Central memory CD4-positive, alpha-beta T cell (primary cell): ENCODE results near the gene PLXNB1.

ENCODE experiments used
- DNase-seq: peaks from one replicate; pipeline ENCODE4 v3.0.0; 2022

PLXNB1 gene

GRCh38 chr3:48434591-48435222 is 4.8 kb upstream of the PLXNB1 start:
- DNase-seq = no peak

GRCh38 chr3:48433472-48434118 is 3.7 kb upstream of the PLXNB1 start:
- DNase-seq = no peak

- DNase-seq = no peak
Observed at GRCh38 chr3:48432411-48433371, 2.8 kb upstream of the PLXNB1 start.

- DNase-seq = no peak
Observed at GRCh38 chr3:48431224-48432029, 1.5 kb upstream of the PLXNB1 start.

DNA sequence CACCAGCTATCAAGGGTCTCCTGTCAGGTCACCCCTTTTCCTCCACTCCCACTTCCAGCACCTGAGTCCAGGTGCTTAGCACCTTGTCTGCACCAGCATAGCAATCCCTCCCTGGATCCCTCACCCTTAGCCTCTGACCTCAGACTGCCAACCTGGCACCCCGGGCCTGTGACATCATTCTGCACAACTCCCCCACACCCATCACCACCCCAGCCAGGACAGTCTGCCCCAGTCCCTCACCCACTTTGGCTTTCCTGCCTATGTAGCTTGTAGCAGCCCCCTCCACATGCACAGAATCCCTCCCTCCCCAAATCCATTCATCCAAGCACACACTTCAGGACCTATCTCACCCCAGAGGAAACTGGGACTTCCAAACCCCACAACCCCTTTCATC is 819 bp upstream of the PLXNB1 start:
- DNase-seq = no peak

- DNase-seq = peak; percentile 64
Observed at GRCh38 chr3:48429317-48429959, 448 bp downstream of the PLXNB1 start.

DNA sequence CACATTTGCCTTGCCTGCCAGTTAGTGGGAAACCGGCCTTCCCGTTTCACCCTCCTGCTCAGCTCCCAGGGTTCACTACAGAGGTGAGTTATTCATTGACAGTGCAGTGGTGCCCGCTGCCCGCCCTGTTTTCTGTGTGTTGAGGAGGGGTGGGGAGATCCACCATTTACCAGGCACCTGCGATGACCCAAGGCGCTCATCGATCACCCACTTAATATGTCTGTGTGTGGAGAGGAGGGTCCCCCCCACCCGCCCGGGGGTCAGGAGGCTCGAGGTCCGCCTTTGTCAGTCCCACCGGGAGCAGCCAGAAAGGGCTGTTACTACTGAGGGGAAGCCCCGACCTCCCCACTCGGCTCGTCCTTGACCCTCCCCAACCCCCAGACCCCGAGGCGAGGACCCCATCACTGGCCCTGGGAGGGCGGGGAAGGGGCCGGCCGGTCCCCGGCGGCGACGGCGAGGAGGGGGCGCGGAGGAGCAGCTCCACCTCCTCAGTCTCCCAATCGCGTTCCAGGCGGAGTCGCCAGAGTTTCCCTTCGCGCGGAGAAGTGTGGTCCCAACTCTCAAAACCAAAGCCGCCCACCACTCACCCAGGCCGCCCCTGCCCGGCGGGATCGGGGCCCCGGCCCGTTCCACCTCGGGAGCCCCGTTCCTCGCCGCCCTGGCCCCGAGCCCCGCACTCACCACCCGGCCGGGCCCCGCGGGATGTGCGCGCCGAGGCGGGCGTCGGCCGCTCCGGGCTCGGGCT is 1.1 kb downstream of the PLXNB1 start:
- no peak for DNase-seq

GRCh38 chr3:48428088-48428571 is 1.8 kb downstream of the PLXNB1 start:
- DNase-seq = no peak

GRCh38 chr3:48427630-48427962 is 2.3 kb downstream of the PLXNB1 start:
- DNase-seq = no peak

- no peak for DNase-seq
Observed at GRCh38 chr3:48426944-48427629, 2.8 kb downstream of the PLXNB1 start.

DNA sequence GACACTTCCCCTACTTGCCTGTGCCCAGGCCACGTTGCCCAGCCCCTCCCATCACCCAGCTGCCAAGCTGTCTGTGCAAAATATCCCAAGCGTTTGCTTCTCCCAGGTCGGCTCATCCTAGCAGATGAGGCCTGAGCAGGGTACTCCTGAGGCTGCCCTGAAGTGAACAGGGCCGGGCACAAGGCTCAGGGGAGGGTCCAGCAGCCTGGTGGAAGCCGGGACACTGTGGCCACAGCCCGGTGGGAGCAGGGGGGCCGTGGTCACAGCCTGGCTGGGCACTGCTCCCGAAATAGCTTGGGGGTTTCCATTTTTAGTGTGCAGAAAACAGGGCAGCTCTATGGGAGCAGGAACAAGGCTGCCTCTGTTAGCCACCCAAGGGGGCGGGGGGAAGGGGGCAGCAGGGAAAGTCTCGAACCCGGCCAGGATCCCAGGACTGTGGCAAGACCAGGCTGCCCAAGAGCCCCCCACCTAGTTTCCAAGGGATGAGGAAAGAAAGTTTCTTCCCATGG is 3.4 kb downstream of the PLXNB1 start:
- no peak for DNase-seq

- no peak for DNase-seq
Observed at GRCh38 chr3:48425281-48425812, 4.5 kb downstream of the PLXNB1 start.

GRCh38 chr3:48423883-48424695 is 5.8 kb downstream of the PLXNB1 start:
- no peak for DNase-seq

- no peak for DNase-seq
Observed at GRCh38 chr3:48423241-48423882, 6.5 kb downstream of the PLXNB1 start.

GRCh38 chr3:48422681-48423080 is 7.2 kb downstream of the PLXNB1 start:
- no peak for DNase-seq

- no peak for DNase-seq
Observed at GRCh38 chr3:48422272-48422671, 7.6 kb downstream of the PLXNB1 start.

DNA sequence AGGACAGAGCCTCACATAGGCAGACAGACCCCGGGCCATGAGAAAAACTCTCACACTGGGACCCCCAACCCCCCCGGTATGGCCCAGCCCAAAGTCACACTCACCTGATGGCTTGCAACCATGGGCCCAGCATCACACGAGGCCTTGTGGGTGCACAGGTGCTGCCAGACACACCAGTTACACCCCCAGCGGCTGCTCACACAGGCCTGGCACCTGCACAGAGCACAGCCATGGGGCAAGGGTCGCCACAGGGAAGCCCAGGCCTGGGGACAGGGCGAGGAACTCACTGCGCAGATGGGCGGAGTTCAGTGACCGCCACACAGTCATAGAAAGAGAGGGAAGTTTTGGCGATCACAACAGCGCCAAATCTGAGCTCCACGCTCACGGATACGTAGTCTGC is 9.3 kb downstream of the PLXNB1 start:
- no peak for DNase-seq

- no peak for DNase-seq
Observed at GRCh38 chr3:48419597-48419996, 10.3 kb downstream of the PLXNB1 start.

DNA sequence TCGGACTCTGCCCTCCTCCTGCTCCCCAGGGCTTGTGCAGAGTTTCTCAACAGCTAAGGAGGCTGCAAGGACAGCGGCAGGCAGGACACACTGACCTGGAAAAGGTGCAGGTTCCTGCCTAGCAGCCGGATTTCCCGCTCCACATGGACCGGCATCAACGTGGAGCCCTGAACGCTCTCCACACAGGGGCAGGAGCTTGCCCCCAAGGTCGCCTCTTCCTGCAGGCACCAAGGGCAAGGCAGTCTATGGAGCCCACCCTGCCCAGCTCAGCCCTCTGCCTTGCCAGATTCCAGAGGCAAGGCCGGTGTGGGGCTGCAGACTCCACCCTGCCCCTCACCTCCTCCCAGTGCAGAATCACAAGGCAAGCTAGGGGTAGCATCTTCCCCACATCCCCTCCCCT is 10.7 kb downstream of the PLXNB1 start:
- no peak for DNase-seq
